GM15510 (cell line): ENCODE data around the gene MED10.

Experiments
- POLR2A ChIP-seq: IDR thresholded peaks from 3 replicates; pipeline ENCODE4 v1.6.1; 2011; ENCODE audit warnings: borderline replicate concordance; ENCODE audit not compliant: insufficient read length; ENCODE audit errors: extremely low read depth

Gene MED10

DNA sequence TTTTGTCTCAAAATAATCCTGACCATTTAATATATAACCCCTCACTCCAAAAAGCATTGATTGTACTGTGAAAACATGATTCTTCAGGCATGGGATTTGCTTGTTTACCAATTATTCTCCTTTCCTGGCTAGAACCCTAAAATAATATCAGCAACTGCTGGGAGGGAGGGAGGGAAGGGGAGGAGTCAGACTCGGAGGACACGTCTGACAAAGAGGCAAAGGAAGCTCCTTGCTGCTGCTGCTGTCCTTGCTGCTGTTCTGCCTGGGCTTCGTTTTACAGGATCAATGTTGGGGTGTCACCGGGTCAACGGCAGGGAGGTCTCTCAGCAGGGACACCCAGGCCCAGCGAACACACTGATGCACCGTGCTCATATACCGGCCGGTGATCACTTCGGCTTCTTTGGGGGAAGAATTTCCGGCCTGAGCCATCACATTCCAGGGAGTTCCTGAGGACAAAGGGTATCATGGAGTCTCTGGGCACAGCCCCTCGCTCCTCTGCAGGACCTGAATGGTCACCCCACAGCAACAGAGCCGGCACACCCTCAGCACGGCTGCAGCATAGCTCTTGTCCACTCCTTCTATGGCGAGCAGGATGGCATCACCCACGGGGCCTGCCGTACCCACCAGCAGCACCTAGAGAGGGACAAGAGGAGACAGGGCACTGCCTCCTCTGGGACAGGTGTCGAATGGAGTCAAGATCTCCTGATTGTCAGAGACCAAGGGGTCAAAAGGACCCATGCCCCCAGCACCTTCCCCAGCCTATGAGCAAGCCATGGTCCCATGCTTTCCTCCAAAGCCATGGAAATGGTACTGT, 27.9 kb downstream of the MED10 start:
- TF ChIP-seq POLR2A, result no peak

DNA sequence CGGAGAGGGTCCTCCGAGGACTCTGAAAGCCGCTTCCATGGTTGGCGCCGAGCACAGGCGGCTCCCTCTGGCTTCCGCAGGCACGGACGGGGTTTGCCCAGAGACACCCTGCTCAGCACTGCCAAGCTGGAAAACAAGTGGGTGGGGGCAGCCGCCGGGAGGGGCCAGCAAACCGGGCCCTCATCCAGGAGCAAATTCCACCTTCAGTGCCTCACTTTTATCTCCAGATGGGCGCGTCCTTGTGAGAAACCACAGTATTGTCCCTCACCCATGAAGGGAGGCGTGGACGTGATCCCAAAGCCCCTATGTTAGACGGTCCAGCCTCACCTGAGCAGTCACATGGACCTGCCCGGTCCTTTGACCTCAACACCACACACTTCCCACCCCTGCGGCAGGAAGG, 29.0 kb downstream of the MED10 start:
- no peak for TF ChIP-seq POLR2A

DNA sequence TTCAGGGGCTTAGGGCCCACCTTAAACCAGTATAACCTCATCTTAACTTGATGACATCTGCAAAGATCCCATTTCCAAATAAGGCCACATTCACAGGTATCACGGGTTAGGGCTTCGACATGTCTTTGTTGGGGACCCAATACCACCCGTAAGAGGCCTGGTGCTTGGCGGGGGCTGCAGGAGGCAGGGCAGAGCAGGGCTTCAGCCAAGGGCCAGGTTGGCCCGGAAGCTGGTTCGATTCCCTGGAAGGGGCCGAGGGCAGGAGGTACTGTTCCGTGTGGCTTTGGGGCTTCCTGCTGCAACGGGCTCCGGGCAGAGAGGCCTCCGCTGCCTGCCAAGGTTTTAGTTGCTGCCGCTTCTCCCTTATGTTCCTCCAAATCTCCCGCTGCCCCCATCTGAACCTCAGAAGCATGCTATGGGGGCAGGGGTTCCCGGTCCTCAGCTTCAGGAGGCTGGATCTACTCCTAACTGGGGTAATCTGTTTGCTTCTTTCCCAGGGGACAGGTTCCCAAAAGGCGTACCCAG, 29.8 kb downstream of the MED10 start:
- no peak for TF ChIP-seq POLR2A

DNA sequence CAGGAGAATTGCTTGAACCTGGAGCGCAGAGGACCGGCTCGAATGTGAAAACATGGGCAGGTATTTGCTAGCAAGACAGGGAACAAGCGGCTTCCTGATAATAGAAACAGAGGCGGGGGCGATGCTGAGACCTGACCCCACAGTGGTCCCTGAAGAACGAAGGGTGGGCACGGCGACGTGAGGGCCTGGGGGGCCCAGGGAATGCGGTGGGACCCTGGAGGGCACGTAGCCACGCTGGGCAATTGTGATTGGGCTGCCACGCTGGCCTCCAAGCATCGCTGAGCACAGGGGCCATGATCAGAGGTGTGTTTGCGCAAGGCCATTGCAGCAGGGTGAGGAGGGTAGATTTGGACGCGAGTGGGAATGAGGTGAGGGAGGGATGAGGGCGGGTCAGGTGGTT, 30.7 kb downstream of the MED10 start:
- TF ChIP-seq POLR2A, result no peak

- TF ChIP-seq POLR2A, result no peak
These were observed 31.2 kb downstream of the MED10 start for GRCh38 chr5:6347165-6347564.

DNA sequence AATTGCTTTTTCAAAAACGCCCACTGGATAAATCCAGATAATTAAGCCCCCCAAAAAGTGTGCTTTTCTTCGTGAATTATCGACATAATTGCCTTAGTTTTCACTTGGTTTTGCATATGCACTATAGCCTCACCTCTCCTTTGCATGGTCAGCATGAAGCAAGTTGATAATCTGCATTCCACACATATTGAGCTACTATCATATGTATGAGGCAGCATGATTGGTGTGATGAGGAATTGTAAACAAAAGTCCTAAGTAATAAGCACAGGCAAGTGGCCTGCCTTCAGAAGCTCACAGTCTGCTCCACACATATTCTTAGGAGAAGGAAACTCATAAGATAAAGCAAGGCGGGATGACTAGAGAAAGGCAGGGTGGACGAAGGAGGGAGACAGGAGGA, 33.8 kb downstream of the MED10 start:
- no peak for TF ChIP-seq POLR2A

- TF ChIP-seq POLR2A, result no peak
These were observed 34.3 kb downstream of the MED10 start for GRCh38 chr5:6343951-6344592.

- no peak for TF ChIP-seq POLR2A
These were observed 35.5 kb downstream of the MED10 start for GRCh38 chr5:6342689-6343315.

DNA sequence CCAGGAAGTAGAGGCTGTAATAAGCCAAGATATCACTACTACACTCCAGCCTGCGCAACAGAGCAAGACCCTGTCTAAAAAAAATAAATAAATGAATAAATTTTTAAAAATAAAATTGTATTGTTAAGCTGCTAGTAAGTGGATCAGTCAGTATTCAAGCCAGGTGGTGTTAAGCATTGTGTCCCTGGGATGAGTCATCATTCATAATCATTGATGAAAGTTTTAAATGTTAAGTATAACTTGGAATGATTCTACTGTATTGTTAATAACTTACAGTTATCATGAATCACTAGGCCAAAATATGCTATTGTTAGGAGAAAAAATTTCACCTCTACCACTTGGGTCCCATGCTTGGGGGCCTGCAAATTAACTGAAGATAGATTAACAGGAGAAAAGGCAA, 38.2 kb downstream of the MED10 start:
- no peak for TF ChIP-seq POLR2A

GRCh38 chr5:6338871-6339270, 39.5 kb downstream of the MED10 start:
- TF ChIP-seq POLR2A, result no peak

DNA sequence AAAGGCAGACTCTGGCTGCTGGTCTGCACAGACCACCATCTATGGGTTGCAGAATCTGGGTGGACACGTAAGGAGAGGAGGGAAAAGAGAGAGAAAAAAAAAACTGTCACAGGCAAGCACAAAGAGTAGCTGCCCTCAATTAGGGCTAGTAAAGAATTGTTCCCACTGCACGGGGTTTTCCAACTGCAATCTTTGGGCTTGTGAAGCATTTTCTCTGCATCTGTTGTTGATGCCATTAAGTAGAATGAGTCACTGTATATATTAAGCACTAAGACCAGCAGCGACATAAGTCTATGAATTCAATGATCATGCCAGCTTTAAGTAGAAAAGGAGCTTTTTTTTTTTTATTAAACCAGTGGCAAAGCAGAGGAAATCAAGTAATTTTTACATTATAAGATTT, 40.2 kb downstream of the MED10 start:
- TF ChIP-seq POLR2A, result no peak

GRCh38 chr5:6333182-6333905, 45.0 kb downstream of the MED10 start:
- no peak for TF ChIP-seq POLR2A

- no peak for TF ChIP-seq POLR2A
These were observed 50.2 kb downstream of the MED10 start for GRCh38 chr5:6328173-6328572.

- no peak for TF ChIP-seq POLR2A
These were observed 51.6 kb downstream of the MED10 start for GRCh38 chr5:6326776-6327175.
